Esophagus squamous epithelium (tissue), 5 donors: ENCODE data around the gene TWIST1. TPM values are rescaled to one million over a fixed set of nuclear protein-coding genes. Genes with fewer than 3 reads are reported as not detected.
A peak's percentile ranks its signal among the peaks of the same experiment; 100 is the strongest.

ENCODE experiments used
- DNase-seq: peaks from one replicate; lab custom pipeline; 2025; lab: John Stamatoyannopoulos, UW
- H3K27ac ChIP-seq, 4 donors: fragments of 200-600 bp; sonication (generic); one replicate each; pipeline ENCODE4 v1.5.1; 2016 to 2019; ENCODE audit warnings: mild to moderate bottlenecking in 1 of 4
- H3K27me3 ChIP-seq, 4 donors: fragments of 200-600 bp; sonication (generic); 1 replicate in 3 of 4; 2 replicates in 1 of 4; pipeline versions ENCODE4 v1.5.1 to v1.6.0; 2017 to 2021; ENCODE audit warnings: antibody characterized with exemption in 1 of 4
- H3K36me3 ChIP-seq, 3 donors: fragments of 200-600 bp; sonication (generic); one replicate each; pipeline ENCODE4 v1.5.1; 2016 to 2019
- H3K4me1 ChIP-seq, 3 donors: fragments of 200-600 bp; sonication (generic); one replicate each; pipeline ENCODE4 v1.5.1; 2017 to 2019
- H3K4me3 ChIP-seq, 4 donors: fragments of 200-600 bp; sonication (generic); 1 replicate in 3 of 4; 2 replicates in 1 of 4; pipeline ENCODE4 v1.5.1; 2016 to 2019; ENCODE audit warnings: mild to moderate bottlenecking in 2 of 4, moderate library complexity in 1 of 4
- H3K9me3 ChIP-seq, 3 donors: fragments of 200-600 bp; sonication (generic); one replicate each; pipeline ENCODE4 v1.5.1; 2016 to 2019
- POLR2A ChIP-seq, 4 donors: fragments of 450-650 bp; IDR thresholded peaks; one replicate each; pipeline ENCODE4 v1.6.1; 2017; ENCODE audit warnings: antibody characterized with exemption in 4 of 4, mild to moderate bottlenecking in 4 of 4, moderate library complexity in 3 of 4
- WGBS, 2 donors: methylation state at CpG; one replicate each; pipeline ENCODE4 v1.1.5; 2018; 5-methylcytosine and 5-hydroxymethylcytosine counted together
- intact Hi-C: fragments of 100-400 bp; cut with DNase I; formaldehyde crosslinking; loops from one replicate; pipeline ENCODE4 v1.15.0; 2022
- total RNA-seq, 4 donors: library from RNA; depleted of rRNA; stranded (reverse); fragments of >200 nt; gene quantifications; one replicate each; pipeline ENCODE4 v1.1.0, GENCODE V29; 2016
- TF ChIP-seq, protein P1 (sequence below), 6 experiments: fragments of 450-650 bp in 4 of 6; fragments of 200-600 bp in 2 of 6; sonication (generic) in 2 of 6; IDR thresholded peaks; one replicate each; pipeline ENCODE4 v1.5.1; 2016 to 2019; ENCODE audit warnings: antibody characterized with exemption in 6 of 6, mild to moderate bottlenecking in 4 of 6, moderate library complexity in 4 of 6
- donor health status: DM: yes; HTN: yes; CAD: no.

The TWIST1 gene
- total RNA-seq, 4 donors from 2014 or later: 2.5 to 20.0 (median 8.0) TPM; not detected in 1

DNA sequence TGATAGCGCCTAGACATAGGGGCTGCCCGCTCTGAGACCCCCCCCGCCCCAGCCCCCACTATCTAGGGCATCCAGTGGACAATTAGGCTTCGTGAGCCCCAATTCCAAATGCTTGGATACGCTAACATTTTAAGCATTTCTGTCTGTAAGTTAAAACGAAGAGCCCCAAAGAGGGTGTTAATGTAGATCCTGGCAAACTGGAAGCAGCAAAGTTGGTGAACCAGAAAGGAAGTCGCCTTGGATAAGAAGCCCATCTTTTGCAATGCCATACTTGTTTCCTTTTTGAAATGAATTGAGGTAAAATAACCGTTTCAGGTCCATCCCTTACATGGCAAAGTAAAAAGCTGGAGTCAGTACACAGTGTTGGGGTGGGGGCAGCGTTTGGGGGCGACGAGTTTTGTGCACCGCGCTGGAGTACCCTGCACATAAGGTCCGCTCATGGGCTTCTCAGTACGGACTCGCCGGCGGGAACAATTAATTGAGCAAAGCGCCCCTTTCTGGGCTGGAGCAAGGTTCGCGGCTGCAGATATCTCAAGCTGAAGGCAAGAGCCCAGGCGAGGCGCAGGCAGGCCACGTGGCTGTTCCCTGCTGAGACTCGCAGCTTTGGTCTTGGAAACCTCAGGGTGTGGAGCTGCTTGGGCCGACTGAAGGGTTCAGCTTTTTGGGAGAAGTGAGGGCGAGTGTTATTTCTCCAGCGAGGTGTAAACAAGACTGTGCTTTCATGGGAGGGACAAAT is 1.4 kb upstream of the TWIST1 start:
- H3K36me3 ChIP-seq: no peaks in the 10 kb centered on the region
- no peak for DNase-seq
- no peaks in the 10 kb centered on the region for H3K9me3 ChIP-seq
- 9 to 13% methylated on average over 22 to 27 of the region's 28 CpGs for WGBS, 2 donors
- peak overlapping the region; percentile 65 to 91 (median 84) for H3K27ac ChIP-seq
- peaks cover 5 to 96% (median 16%) of the 10 kb centered on the region in 4 donors for H3K27me3 ChIP-seq
- H3K4me3 ChIP-seq: peak overlapping the region in 3 of 4 donors; percentile 59 to 77 (median 61)
- intact Hi-C loops: no loop called here
- H3K4me1 ChIP-seq: peaks cover 0 to 34% (median 0%) of the 10 kb centered on the region in 3 donors
- TF ChIP-seq, protein P1, sequence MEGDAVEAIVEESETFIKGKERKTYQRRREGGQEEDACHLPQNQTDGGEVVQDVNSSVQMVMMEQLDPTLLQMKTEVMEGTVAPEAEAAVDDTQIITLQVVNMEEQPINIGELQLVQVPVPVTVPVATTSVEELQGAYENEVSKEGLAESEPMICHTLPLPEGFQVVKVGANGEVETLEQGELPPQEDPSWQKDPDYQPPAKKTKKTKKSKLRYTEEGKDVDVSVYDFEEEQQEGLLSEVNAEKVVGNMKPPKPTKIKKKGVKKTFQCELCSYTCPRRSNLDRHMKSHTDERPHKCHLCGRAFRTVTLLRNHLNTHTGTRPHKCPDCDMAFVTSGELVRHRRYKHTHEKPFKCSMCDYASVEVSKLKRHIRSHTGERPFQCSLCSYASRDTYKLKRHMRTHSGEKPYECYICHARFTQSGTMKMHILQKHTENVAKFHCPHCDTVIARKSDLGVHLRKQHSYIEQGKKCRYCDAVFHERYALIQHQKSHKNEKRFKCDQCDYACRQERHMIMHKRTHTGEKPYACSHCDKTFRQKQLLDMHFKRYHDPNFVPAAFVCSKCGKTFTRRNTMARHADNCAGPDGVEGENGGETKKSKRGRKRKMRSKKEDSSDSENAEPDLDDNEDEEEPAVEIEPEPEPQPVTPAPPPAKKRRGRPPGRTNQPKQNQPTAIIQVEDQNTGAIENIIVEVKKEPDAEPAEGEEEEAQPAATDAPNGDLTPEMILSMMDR (IDR thresholded peaks at IDR 0.05): no peak
- no peak for TF ChIP-seq POLR2A (IDR thresholded peaks at IDR 0.05)

DNA sequence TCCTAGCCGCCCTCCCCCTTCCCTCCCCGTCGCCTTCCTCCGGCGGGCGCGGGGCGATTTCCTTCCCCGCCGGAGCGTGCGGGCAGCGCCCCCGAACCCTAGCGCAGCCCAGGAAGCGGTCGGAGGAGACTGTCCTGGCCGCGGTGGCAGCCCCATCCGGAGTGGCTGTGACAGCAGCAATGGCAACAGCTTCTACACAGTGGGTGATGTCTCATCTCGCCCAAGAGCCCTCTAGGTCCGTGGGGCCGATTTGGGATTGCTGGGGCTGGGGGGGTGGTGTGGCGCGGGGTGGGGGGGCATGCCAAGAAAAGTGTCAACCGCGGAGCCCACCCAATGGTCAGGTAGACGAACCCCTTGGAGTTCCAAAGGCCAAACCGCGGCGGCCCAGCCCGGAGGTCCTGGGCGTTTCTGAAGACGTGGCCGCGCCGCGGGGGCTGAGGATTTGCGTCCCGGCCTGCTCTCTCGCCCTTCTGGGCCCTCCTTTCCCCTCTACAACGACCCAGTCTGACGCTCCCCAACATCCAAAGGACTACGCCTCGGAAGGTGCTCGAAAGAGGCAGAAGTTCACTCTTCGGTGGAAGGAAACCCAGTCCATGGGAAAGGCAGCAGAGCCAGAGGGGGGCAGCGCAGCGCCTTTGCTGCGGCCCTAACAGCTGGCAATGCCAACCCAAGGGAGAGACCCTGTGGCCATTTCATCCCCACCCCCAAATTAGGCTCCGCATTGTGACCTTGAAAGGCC is 603 bp upstream of the TWIST1 start:
- no peak for DNase-seq
- H3K4me3 ChIP-seq: peak overlapping the region; percentile 44 to 77 (median 60)
- no peaks in the 10 kb centered on the region for H3K9me3 ChIP-seq
- peaks cover 5 to 98% (median 16%) of the 10 kb centered on the region in 4 donors for H3K27me3 ChIP-seq
- H3K27ac ChIP-seq: peak overlapping the region; percentile 65 to 91 (median 84)
- WGBS, 2 donors: no CpG with 5 or more reads among the region's 51 CpGs
- intact Hi-C loops: no loop called here
- peaks cover 0 to 34% (median 0%) of the 10 kb centered on the region in 3 donors for H3K4me1 ChIP-seq
- TF ChIP-seq, protein P1 (IDR thresholded peaks at IDR 0.05): no peak
- TF ChIP-seq POLR2A (IDR thresholded peaks at IDR 0.05): peak in 1 of 4 donors; percentile 2
- H3K36me3 ChIP-seq: no peaks in the 10 kb centered on the region

DNA sequence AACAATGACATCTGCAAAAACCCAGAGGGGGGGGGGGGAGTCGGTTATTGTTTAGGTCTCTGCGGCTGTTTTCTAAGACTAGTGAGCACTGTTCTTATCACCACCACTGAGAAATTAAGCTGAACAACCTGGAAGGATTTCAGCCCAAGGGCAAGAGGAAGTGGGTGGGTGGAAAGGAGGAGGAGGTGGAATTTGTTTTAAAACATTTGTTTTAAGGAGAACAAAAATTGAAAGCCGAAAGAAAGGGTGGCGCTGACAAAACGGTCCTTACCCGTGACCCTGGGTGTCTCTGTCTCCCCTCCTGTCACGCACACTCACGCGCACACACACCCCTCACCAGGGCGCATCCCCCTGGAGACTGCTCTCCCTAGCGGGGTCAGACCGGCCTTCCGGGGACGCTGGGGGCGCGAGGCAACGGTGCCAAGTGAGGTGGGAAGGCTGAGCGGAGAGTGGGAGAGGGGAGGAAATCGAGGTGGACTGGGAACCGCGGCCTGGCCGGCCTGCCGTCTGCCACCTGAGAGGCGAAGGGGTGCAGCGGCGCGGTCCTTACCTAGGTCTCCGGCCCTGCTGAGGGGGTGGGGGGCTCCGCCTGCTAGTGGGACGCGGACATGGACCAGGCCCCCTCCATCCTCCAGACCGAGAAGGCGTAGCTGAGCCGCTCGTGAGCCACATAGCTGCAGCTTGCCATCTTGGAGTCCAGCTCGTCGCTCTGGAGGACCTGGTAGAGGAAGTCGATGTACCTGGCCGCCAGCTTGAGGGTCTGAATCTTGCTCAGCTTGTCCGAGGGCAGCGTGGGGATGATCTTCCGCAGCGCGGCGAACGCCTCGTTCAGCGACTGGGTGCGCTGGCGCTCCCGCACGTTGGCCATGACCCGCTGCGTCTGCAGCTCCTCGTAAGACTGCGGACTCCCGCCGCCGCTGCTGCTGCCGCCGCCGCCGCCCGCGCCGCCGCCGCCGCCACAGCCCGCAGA is 1.0 kb downstream of the TWIST1 start:
- H3K36me3 ChIP-seq: no peaks in the 10 kb centered on the region
- H3K4me3 ChIP-seq: peak overlapping the region; percentile 44 to 77 (median 60)
- 1 to 2% methylated on average over 10 to 23 of the region's 70 CpGs for WGBS, 2 donors
- no peak for TF ChIP-seq POLR2A (IDR thresholded peaks at IDR 0.05)
- TF ChIP-seq, protein P1 (IDR thresholded peaks at IDR 0.05): no peak
- H3K27me3 ChIP-seq: peaks cover 6 to 100% (median 24%) of the 10 kb centered on the region in 4 donors
- peak overlapping the region; percentile 70 to 91 (median 84) for H3K27ac ChIP-seq
- H3K4me1 ChIP-seq: peaks cover 0 to 40% (median 0%) of the 10 kb centered on the region in 3 donors
- no peaks in the 10 kb centered on the region for H3K9me3 ChIP-seq
- intact Hi-C loops: no loop called here
- DNase-seq: no peak

DNA sequence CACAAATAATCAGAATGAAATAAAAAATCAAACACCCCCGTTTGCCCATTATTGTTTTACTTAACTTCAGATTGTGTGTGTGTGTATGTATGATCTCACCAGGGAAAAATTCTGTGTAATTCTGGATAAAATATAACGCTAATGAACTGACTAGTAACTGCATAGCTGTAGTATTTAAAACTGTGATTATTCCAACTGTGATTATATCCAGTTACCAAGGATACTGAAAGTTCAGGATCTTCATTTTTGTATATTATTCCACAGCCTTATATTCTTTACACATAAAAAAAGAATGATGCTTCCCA is 2.9 kb downstream of the TWIST1 start:
- H3K27ac ChIP-seq: peak overlapping the region in 2 of 4 donors; percentile 83 to 86
- H3K4me3 ChIP-seq: peak overlapping the region in 3 of 4 donors; percentile 59 to 77 (median 61)
- H3K4me1 ChIP-seq: peaks cover 0 to 40% (median 0%) of the 10 kb centered on the region in 3 donors
- intact Hi-C loops: no loop called here
- 16 to 20% methylated on average over 2 of the region's 2 CpGs for WGBS, 2 donors
- H3K27me3 ChIP-seq: peaks cover 6 to 100% (median 26%) of the 10 kb centered on the region in 4 donors
- H3K36me3 ChIP-seq: no peaks in the 10 kb centered on the region
- TF ChIP-seq, protein P1 (IDR thresholded peaks at IDR 0.05): no peak
- TF ChIP-seq POLR2A (IDR thresholded peaks at IDR 0.05): no peak
- no peak for DNase-seq
- H3K9me3 ChIP-seq: no peaks in the 10 kb centered on the region
